ENCODE data around the gene MAMSTR.
"Not testable (repeated sequence)": the region's sequence is repeated elsewhere in the genome, so short reads cannot be mapped to it uniquely, and the experiment has no call there.

MAMSTR gene

GRCh38 chr19:48719263-48720171, at the start of gene MAMSTR:
Gene MAMSTR, minus strand, starts transcription at chr19:48719725. Its CDS starts 694 bp downstream, at chr19:48719031.
- no peak for DNase-seq

GRCh38 chr19:48768994-48769713, 49.6 kb upstream of the MAMSTR start:
- no peak for DNase-seq

- DNase-seq = not testable (repeated sequence)
These were observed 48.7 kb upstream of the MAMSTR start for GRCh38 chr19:48768171-48768753.

GRCh38 chr19:48765816-48766215, 46.3 kb upstream of the MAMSTR start:
- not testable (repeated sequence) for DNase-seq

GRCh38 chr19:48760504-48761205, 41.1 kb upstream of the MAMSTR start:
- DNase-seq = no peak

GRCh38 chr19:48757741-48758144, 38.2 kb upstream of the MAMSTR start:
- DNase-seq = no peak

- DNase-seq = no peak
These were observed 37.7 kb upstream of the MAMSTR start for GRCh38 chr19:48757089-48757675.

GRCh38 chr19:48756686-48757085, 37.2 kb upstream of the MAMSTR start:
- DNase-seq = no peak

- no peak for DNase-seq
These were observed 36.7 kb upstream of the MAMSTR start for GRCh38 chr19:48756212-48756611.

GRCh38 chr19:48755787-48756186, 36.3 kb upstream of the MAMSTR start:
- no peak for DNase-seq

GRCh38 chr19:48755084-48755641, 35.6 kb upstream of the MAMSTR start, which contains the start of gene FGF21:
Gene FGF21, plus strand, starts transcription at chr19:48755524. Its CDS starts 713 bp downstream, at chr19:48756237.
- DNase-seq = no peak

- DNase-seq = no peak
These were observed 33.2 kb upstream of the MAMSTR start, which contains the start of gene FUT1 for GRCh38 chr19:48752496-48753365. Gene FUT1, minus strand, starts transcription at chr19:48752641. Its CDS starts 1,360 bp downstream, at chr19:48751281.

GRCh38 chr19:48751845-48752495, 32.4 kb upstream of the MAMSTR start:
- DNase-seq = no peak

- DNase-seq = no peak
These were observed 31.4 kb upstream of the MAMSTR start for GRCh38 chr19:48750771-48751504.

- no peak for DNase-seq
These were observed 30.8 kb upstream of the MAMSTR start for GRCh38 chr19:48750351-48750750.

- DNase-seq = no peak
These were observed 30.2 kb upstream of the MAMSTR start for GRCh38 chr19:48749571-48750198.

- DNase-seq = peak; percentile 93
These were observed 27.4 kb upstream of the MAMSTR start, which contains the start of gene IZUMO1 for GRCh38 chr19:48746738-48747575. Gene IZUMO1, minus strand, starts transcription at chr19:48746909. Its CDS starts 1,050 bp downstream, at chr19:48745859.

- DNase-seq = no peak
These were observed 26.6 kb upstream of the MAMSTR start for GRCh38 chr19:48746110-48746509.
